Fibroblast of pulmonary artery (primary cell): Measurements from ENCODE around the gene TCP11L1.
A peak's percentile ranks its signal among the peaks of the same experiment; 100 is the strongest.

Experiments used
- DNase-seq: peaks from one replicate; pipeline ENCODE4 v3.0.0-alpha.2; 2010; ENCODE audit warnings: low read depth
- H3K4me3 ChIP-seq: replicated peaks from 2 replicates; pipeline ENCODE4 v1.5.1; 2011; ENCODE audit warnings: low read depth, mild to moderate bottlenecking, control low read depth, low read length, moderate library complexity
- CTCF ChIP-seq: IDR thresholded peaks from 2 replicates; pipeline ENCODE4 v1.5.1; 2011; ENCODE audit warnings: mild to moderate bottlenecking, control low read depth, low read length, inconsistent platforms; ENCODE audit errors: missing control alignments

The TCP11L1 gene

GRCh38 chr11:33001751-33002542, 37.4 kb upstream of the TCP11L1 start:
- no peak overlapping the region for H3K4me3 ChIP-seq
- no peak for TF ChIP-seq CTCF
- DNase-seq, result no peak

- no peak overlapping the region for H3K4me3 ChIP-seq
- no peak for TF ChIP-seq CTCF
- no peak for DNase-seq
Observed at GRCh38 chr11:33005175-33005574, 34.2 kb upstream of the TCP11L1 start.

GRCh38 chr11:33006010-33006409, 33.4 kb upstream of the TCP11L1 start:
- no peak overlapping the region for H3K4me3 ChIP-seq
- TF ChIP-seq CTCF, result no peak
- DNase-seq, result no peak

GRCh38 chr11:33013755-33014154, 25.6 kb upstream of the TCP11L1 start:
- no peak for TF ChIP-seq CTCF
- no peak for DNase-seq
- H3K4me3 ChIP-seq, result no peak overlapping the region

- peak within 1 kb of the TSS; percentile 61 for H3K4me3 ChIP-seq
- peak; percentile 88 for DNase-seq
- TF ChIP-seq CTCF, result no peak
Observed at GRCh38 chr11:33015621-33016551, 23.5 kb upstream of the TCP11L1 start, which contains the start of gene DEPDC7. Gene DEPDC7, plus strand, starts transcription at chr11:33015878. Its CDS starts 78 bp downstream, at chr11:33015956.

- DNase-seq, result no peak
- peak overlapping the region; percentile 61 for H3K4me3 ChIP-seq
- TF ChIP-seq CTCF, result no peak
Observed at GRCh38 chr11:33016654-33017053, 22.7 kb upstream of the TCP11L1 start.
